HEK293 (cell line): Measurements from ENCODE around the gene MED6.

Experiments used
- BCL6B ChIP-seq: fragments of 450-650 bp; formaldehyde crosslinking; IDR thresholded peaks from 2 replicates; pipeline ENCODE4 v1.5.1; 2017; ENCODE audit warnings: missing biosample characterization, missing genetic modification characterization
- CTCF ChIP-seq: fragments of 450-650 bp; formaldehyde crosslinking; IDR thresholded peaks from 2 replicates; pipeline ENCODE4 v1.5.1; 2016; ENCODE audit warnings: missing biosample characterization, missing genetic modification characterization
- PBX3 ChIP-seq: sonication (generic); formaldehyde crosslinking; IDR thresholded peaks from 2 replicates; pipeline ENCODE4 v1.8.1; 2022; ENCODE audit warnings: mild to moderate bottlenecking, moderate library complexity, missing genetic modification reagents
- PRDM1 ChIP-seq: fragments of 450-650 bp; formaldehyde crosslinking; IDR thresholded peaks from 2 replicates; pipeline ENCODE4; 2016; ENCODE audit warnings: missing biosample characterization, missing genetic modification characterization
- REST ChIP-seq: fragments of 450-650 bp; formaldehyde crosslinking; IDR thresholded peaks from 2 replicates; pipeline ENCODE4 v1.5.1; 2016; ENCODE audit warnings: missing biosample characterization, missing genetic modification characterization
- ZBTB8A ChIP-seq: fragments of 450-650 bp; formaldehyde crosslinking; IDR thresholded peaks from 2 replicates; pipeline ENCODE4 v1.5.1; 2016; ENCODE audit warnings: missing biosample characterization, missing genetic modification characterization
- ZFP3 ChIP-seq: fragments of 450-650 bp; formaldehyde crosslinking; IDR thresholded peaks from 2 replicates; pipeline ENCODE4 v1.5.1; 2016; ENCODE audit warnings: low read depth, missing biosample characterization, missing genetic modification characterization
- ZNF292 ChIP-seq: fragments of 450-650 bp; formaldehyde crosslinking; IDR thresholded peaks from 2 replicates; pipeline ENCODE4 v1.5.1; 2016; ENCODE audit warnings: low read depth, missing biosample characterization, missing genetic modification characterization, borderline replicate concordance
- ZNF416 ChIP-seq: fragments of 450-650 bp; formaldehyde crosslinking; IDR thresholded peaks from 2 replicates; pipeline ENCODE4 v1.5.1; 2016; ENCODE audit warnings: missing biosample characterization, missing genetic modification characterization
- ZNF518A ChIP-seq: fragments of 450-650 bp; formaldehyde crosslinking; conservative IDR thresholded peaks from 2 replicates; pipeline ENCODE4 v1.5.1; 2016; ENCODE audit warnings: low read depth, missing biosample characterization, missing genetic modification characterization
- ZNF571 ChIP-seq: fragments of 450-650 bp; formaldehyde crosslinking; IDR thresholded peaks from 2 replicates; pipeline ENCODE4 v1.5.0; 2017; ENCODE audit warnings: missing biosample characterization, missing genetic modification characterization
- ZNF639 ChIP-seq: fragments of 450-650 bp; formaldehyde crosslinking; IDR thresholded peaks from 2 replicates; pipeline ENCODE4 v1.5.1; 2016; ENCODE audit warnings: missing biosample characterization, missing genetic modification characterization

- no peak for TF ChIP-seq CTCF (tag by site-specific recombination)
- no peak for TF ChIP-seq ZNF518A (tag by site-specific recombination)
- no peak for TF ChIP-seq BCL6B (tag by site-specific recombination)
- TF ChIP-seq ZFP3, result no peak
- TF ChIP-seq ZNF416 (tag by site-specific recombination), result no peak
- no peak for TF ChIP-seq PRDM1
- TF ChIP-seq ZNF292 (tag by site-specific recombination), result no peak
- no peak for TF ChIP-seq ZNF639 (tag by site-specific recombination)
- TF ChIP-seq ZBTB8A, result no peak
- no peak for TF ChIP-seq REST
- TF ChIP-seq ZNF571 (tag by site-specific recombination), result no peak
- no peak for TF ChIP-seq PBX3
Measured at GRCh38 chr14:70538087-70538486, 62.4 kb downstream of the MED6 start.
